HL-60 (cell line): ENCODE data around the gene MAP1LC3A.
A peak's percentile ranks its signal among the peaks of the same experiment; 100 is the strongest.

ENCODE experiments used
- DNase-seq, 2 experiments: peaks; one replicate each; pipeline ENCODE4 v3.0.0-alpha.2; 2010 to 2020; ENCODE audit warnings: low read depth in 1 of 2, low spot score in 1 of 2
- H3K27ac ChIP-seq: fragments of 250-450 bp; sonication (Bioruptor Pico); replicated peaks from 2 replicates; pipeline ENCODE4 v1.5.1; 2020; ENCODE audit warnings: mild to moderate bottlenecking, moderate library complexity
- H3K27me3 ChIP-seq: fragments of 250-450 bp; sonication (Bioruptor Pico); 2 replicates; pipeline ENCODE4 v1.5.1; 2021; ENCODE audit warnings: mild to moderate bottlenecking, moderate library complexity; ENCODE audit not compliant: insufficient read depth, poor library complexity, severe bottlenecking
- H3K4me3 ChIP-seq: replicated peaks from 2 replicates; pipeline ENCODE4 v1.5.1; 2011; ENCODE audit warnings: mild to moderate bottlenecking, control low read depth, low read length; ENCODE audit not compliant: insufficient read depth
- GABPA ChIP-seq: IDR thresholded peaks from 2 replicates; pipeline ENCODE4 v1.6.1; 2012; ENCODE audit warnings: low read depth
- POLR2AphosphoS5 ChIP-seq: IDR thresholded peaks from 2 replicates; pipeline ENCODE4 v1.6.1; 2012; ENCODE audit warnings: low read depth
- SPI1 ChIP-seq: IDR thresholded peaks from 2 replicates; pipeline ENCODE4 v1.6.1; 2012; ENCODE audit warnings: low read depth, mild to moderate bottlenecking, borderline replicate concordance
- TF ChIP-seq, protein P1 (sequence below): IDR thresholded peaks from one replicate; pipeline ENCODE4 v1.5.1; 2011; ENCODE audit warnings: low read length, control low read depth, inconsistent platforms; ENCODE audit not compliant: insufficient read depth
- TF ChIP-seq, protein P2 (sequence below): IDR thresholded peaks from 2 replicates; pipeline ENCODE4 v1.6.1; 2012; ENCODE audit warnings: low read depth; ENCODE audit not compliant: insufficient replicate concordance

The MAP1LC3A gene

DNA sequence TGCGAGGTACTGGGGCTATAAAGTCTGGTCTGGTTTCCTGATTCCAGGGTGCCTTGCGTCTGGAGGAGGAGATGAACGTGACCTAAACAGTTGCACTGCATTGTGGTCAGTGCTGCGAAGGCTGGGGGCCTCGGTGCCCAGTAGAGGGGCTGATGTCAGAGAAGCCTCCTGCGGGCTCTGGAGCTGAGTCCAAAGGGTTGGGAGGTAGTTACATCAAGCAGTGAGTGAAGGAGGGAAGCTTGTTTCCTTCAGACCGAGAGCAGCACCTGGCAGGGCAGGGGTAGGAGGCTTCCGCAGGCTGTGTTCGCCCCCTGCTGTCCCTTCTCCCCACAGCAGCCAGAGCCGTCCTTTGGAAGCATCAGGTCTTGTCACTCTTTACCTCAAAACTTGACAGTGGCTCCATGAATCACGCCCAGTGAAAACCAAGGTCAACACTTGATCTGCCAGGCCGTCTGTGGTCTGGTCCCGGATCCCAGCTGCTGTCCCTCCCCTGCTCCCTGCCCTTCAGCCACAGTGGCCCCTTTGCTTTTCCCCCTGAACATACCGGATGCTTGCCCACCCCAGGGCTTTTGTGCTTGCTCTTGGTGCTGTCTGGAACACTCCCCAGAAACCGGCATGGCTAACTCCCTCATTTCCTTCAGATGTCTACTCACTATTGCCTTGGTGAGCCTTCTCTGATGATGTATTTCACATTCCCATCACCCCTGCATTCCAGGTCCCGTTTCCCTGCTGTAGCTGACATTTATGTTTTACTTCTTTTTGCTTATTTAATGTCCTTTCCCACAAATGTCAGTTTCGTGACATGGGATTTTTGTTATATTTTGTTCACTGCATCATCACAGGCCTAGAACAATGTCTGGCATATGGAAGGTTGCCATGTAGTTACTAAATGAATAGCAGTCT, 35.3 kb upstream of the MAP1LC3A start:
- DNase-seq: peak in 1 of 2 experiments; percentile 54
- H3K4me3 ChIP-seq: no peak overlapping the region
- no peaks in the 10 kb centered on the region for H3K27me3 ChIP-seq
- TF ChIP-seq POLR2AphosphoS5: no peak
- TF ChIP-seq, protein P1, sequence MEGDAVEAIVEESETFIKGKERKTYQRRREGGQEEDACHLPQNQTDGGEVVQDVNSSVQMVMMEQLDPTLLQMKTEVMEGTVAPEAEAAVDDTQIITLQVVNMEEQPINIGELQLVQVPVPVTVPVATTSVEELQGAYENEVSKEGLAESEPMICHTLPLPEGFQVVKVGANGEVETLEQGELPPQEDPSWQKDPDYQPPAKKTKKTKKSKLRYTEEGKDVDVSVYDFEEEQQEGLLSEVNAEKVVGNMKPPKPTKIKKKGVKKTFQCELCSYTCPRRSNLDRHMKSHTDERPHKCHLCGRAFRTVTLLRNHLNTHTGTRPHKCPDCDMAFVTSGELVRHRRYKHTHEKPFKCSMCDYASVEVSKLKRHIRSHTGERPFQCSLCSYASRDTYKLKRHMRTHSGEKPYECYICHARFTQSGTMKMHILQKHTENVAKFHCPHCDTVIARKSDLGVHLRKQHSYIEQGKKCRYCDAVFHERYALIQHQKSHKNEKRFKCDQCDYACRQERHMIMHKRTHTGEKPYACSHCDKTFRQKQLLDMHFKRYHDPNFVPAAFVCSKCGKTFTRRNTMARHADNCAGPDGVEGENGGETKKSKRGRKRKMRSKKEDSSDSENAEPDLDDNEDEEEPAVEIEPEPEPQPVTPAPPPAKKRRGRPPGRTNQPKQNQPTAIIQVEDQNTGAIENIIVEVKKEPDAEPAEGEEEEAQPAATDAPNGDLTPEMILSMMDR: peak; percentile 43
- no peak for TF ChIP-seq SPI1
- TF ChIP-seq GABPA: no peak
- TF ChIP-seq, protein P2, sequence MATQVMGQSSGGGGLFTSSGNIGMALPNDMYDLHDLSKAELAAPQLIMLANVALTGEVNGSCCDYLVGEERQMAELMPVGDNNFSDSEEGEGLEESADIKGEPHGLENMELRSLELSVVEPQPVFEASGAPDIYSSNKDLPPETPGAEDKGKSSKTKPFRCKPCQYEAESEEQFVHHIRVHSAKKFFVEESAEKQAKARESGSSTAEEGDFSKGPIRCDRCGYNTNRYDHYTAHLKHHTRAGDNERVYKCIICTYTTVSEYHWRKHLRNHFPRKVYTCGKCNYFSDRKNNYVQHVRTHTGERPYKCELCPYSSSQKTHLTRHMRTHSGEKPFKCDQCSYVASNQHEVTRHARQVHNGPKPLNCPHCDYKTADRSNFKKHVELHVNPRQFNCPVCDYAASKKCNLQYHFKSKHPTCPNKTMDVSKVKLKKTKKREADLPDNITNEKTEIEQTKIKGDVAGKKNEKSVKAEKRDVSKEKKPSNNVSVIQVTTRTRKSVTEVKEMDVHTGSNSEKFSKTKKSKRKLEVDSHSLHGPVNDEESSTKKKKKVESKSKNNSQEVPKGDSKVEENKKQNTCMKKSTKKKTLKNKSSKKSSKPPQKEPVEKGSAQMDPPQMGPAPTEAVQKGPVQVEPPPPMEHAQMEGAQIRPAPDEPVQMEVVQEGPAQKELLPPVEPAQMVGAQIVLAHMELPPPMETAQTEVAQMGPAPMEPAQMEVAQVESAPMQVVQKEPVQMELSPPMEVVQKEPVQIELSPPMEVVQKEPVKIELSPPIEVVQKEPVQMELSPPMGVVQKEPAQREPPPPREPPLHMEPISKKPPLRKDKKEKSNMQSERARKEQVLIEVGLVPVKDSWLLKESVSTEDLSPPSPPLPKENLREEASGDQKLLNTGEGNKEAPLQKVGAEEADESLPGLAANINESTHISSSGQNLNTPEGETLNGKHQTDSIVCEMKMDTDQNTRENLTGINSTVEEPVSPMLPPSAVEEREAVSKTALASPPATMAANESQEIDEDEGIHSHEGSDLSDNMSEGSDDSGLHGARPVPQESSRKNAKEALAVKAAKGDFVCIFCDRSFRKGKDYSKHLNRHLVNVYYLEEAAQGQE: no peak
- no peak overlapping the region for H3K27ac ChIP-seq

DNA sequence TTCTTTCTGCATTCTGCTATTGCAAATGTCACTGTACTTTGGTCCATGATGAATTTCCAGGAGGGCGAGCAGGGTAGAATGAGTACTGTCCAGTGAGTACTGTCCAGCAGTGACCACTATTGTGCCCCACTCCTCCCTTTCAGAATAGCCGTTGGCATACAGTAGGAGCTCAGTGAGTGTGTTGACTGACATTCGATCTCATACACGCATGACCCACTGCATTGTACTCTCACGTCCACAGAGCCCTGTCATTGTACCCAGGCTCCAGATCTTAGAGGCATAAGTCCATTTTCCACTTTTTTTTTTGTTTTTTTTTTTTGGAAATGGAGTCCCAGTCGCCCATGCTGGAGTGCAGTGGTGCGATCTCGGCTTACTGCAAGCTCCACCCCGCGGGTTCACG, 34.1 kb upstream of the MAP1LC3A start:
- no peak overlapping the region for H3K27ac ChIP-seq
- no peaks in the 10 kb centered on the region for H3K27me3 ChIP-seq
- no peak for DNase-seq
- no peak overlapping the region for H3K4me3 ChIP-seq
- TF ChIP-seq, protein P2: no peak
- TF ChIP-seq GABPA: no peak
- TF ChIP-seq POLR2AphosphoS5: no peak

DNA sequence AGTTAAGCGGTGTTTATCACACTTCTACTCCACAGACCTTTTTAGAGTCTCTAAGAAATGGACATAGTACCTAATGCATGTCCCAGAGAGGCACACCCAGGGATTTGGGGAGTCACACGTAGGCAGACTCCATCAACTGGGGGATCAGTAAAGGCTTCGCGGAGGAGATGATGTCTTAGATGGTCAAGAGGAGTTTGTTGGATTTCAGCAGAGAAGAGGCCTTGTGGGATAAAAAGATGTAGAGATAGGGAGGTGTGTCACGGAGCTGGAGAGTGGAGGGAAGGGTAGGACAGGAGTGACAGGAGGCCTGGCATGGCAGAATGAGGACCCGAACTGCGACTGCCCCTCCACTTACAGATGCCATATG, 33.2 kb upstream of the MAP1LC3A start:
- DNase-seq: no peak
- Histone ChIP-seq H3K27me3 (no peaks in the 10 kb centered on the region), H3K4me3 (no peak overlapping the region), H3K27ac (no peak overlapping the region)
- TF ChIP-seq POLR2AphosphoS5 (no peak), GABPA (no peak), SPI1 (no peak)
- TF ChIP-seq, protein P1: no peak

DNA sequence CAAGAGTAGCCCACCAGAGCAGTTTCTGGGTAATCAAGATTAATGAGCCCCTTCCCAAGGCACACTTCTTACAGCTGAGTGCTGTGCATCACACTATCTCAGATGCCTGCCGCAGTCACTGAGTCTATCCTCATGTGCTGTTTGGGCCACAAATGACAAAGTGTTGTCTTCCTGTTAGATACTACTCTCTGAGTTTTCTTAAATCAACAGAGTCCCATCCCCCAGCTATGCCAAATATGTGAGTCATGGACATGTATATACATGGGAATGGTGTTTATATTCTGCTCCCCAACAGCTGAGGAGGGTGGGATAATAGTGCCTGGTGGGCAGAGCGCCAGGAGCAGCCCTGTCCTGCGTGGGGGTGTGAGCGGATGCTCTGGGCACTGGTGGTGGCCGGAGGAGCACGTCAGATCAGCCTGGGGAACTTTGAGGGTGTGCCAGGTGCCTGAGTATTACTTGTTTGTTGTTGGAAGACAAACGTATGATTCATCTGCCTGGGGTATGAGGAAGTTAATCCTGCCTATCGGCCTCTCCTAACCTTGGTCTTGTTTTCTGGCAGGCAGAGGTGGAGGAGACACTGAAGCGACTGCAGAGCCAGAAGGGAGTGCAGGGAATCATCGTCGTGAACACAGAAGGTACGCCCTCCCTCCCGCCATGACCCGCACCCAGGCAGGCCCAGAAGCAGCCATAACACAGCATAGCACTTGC, 32.7 kb upstream of the MAP1LC3A start:
- Histone ChIP-seq H3K27me3 (no peaks in the 10 kb centered on the region), H3K27ac (no peak overlapping the region), H3K4me3 (no peak overlapping the region)
- TF ChIP-seq GABPA: no peak
- TF ChIP-seq, protein P1: no peak
- no peak for TF ChIP-seq POLR2AphosphoS5
- no peak for TF ChIP-seq SPI1
- TF ChIP-seq, protein P2: no peak
- peak in 1 of 2 experiments; percentile 10 for DNase-seq
